HG03280 (cell line): ENCODE measurements around the gene ABI3BP.

ENCODE experiments used
- ATAC-seq: cut with Tn5 transposase; IDR thresholded peaks from one replicate; pipeline ENCODE4 v1.9.1; 2021; ENCODE audit warnings: mild to moderate bottlenecking, moderate library complexity; ENCODE audit not compliant: unreplicated experiment

ABI3BP gene

DNA sequence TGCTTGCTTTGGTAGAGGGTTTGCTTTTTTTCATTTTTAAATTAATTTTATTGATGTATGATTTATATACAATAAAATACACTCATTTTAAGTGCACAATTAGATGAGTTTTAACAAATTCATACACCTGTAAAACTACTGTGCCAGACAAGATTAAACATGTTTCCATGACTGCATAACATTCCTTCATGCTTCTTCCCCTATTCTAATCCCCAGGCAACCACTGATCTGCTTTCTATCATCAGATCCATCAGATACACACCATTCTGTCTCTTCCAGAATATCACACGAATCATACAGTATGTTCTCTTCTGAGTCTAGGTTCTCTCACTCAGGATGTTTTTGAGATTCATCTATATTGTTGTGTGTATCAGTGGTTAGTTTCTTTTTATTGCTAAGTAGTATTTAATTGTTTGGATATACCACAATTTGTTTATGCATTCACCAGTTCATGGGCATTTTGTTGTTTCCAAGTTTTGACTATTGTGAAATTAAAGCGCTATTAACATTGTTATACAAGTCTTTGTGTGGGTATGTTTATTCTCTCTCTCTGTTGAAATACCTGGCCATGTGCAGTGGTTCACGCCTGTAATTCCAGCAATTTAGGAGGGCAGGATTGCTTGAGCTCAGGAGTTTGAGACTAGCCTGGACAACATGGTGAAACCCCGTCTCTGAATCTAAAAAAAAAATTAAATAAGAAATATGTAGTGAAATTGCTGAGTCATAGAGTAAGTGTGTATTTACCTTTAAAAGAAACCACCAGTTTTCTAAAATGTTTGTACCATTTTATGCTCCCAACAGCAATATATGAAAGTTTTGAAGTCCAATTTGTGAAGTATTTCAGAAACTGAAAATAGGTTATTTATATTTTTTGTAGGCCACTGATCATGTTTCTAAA lies 290.9 kb downstream of the ABI3BP start:
- no peak for ATAC-seq

DNA sequence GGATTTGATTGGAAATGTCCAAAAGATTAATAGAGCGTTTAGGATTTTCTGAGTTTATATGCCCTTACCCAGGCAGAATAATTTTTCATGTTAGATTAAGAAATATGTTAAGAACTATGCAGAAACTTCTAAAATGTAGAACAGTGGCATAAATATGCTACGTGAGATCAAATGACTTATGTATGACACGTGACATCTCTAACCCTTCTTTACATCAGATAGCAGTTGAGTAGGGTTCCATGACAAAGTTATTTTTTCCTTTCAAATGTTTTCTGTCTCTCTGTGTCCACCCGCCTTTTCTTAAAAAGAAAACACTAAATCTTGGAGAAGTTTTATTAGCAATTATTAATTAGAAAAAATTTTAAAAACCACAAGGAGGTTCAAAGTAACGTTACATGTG lies 292.5 kb downstream of the ABI3BP start:
- no peak for ATAC-seq
